HL-60 (cell line): Measurements from ENCODE around the gene AKR1B1.

Experiments used
- GABPA ChIP-seq: IDR thresholded peaks from 2 replicates; pipeline ENCODE4 v1.6.1; 2012; ENCODE audit warnings: low read depth
- POLR2AphosphoS5 ChIP-seq: IDR thresholded peaks from 2 replicates; pipeline ENCODE4 v1.6.1; 2012; ENCODE audit warnings: low read depth
- SPI1 ChIP-seq: IDR thresholded peaks from 2 replicates; pipeline ENCODE4 v1.6.1; 2012; ENCODE audit warnings: low read depth, mild to moderate bottlenecking, borderline replicate concordance
- TF ChIP-seq, protein P1 (sequence below): IDR thresholded peaks from one replicate; pipeline ENCODE4 v1.5.1; 2011; ENCODE audit warnings: low read length, control low read depth, inconsistent platforms; ENCODE audit not compliant: insufficient read depth
- TF ChIP-seq, protein P2 (sequence below): IDR thresholded peaks from 2 replicates; pipeline ENCODE4 v1.6.1; 2012; ENCODE audit warnings: low read depth; ENCODE audit not compliant: insufficient replicate concordance

DNA sequence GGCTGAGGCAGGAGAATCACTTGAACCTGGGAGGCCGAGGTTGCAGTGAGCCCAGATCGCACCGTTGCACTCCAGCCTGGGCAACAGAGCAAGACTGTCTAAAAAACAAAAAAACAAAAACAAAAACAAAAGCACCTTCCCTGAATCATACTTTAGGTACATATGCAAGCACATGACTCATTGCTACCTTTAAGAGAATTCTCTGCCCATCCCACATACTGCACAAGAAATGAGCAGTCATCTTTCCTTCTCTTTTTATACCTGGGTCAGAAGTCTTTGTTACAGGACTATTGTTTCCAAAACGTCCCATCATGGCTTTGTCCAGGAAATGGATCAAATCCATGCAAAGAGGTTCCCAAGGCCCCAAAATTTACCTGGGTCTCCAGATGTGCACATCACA lies 47.0 kb upstream of the AKR1B1 start:
- TF ChIP-seq, protein P1, sequence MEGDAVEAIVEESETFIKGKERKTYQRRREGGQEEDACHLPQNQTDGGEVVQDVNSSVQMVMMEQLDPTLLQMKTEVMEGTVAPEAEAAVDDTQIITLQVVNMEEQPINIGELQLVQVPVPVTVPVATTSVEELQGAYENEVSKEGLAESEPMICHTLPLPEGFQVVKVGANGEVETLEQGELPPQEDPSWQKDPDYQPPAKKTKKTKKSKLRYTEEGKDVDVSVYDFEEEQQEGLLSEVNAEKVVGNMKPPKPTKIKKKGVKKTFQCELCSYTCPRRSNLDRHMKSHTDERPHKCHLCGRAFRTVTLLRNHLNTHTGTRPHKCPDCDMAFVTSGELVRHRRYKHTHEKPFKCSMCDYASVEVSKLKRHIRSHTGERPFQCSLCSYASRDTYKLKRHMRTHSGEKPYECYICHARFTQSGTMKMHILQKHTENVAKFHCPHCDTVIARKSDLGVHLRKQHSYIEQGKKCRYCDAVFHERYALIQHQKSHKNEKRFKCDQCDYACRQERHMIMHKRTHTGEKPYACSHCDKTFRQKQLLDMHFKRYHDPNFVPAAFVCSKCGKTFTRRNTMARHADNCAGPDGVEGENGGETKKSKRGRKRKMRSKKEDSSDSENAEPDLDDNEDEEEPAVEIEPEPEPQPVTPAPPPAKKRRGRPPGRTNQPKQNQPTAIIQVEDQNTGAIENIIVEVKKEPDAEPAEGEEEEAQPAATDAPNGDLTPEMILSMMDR = no peak
- TF ChIP-seq SPI1 = no peak
- TF ChIP-seq, protein P2, sequence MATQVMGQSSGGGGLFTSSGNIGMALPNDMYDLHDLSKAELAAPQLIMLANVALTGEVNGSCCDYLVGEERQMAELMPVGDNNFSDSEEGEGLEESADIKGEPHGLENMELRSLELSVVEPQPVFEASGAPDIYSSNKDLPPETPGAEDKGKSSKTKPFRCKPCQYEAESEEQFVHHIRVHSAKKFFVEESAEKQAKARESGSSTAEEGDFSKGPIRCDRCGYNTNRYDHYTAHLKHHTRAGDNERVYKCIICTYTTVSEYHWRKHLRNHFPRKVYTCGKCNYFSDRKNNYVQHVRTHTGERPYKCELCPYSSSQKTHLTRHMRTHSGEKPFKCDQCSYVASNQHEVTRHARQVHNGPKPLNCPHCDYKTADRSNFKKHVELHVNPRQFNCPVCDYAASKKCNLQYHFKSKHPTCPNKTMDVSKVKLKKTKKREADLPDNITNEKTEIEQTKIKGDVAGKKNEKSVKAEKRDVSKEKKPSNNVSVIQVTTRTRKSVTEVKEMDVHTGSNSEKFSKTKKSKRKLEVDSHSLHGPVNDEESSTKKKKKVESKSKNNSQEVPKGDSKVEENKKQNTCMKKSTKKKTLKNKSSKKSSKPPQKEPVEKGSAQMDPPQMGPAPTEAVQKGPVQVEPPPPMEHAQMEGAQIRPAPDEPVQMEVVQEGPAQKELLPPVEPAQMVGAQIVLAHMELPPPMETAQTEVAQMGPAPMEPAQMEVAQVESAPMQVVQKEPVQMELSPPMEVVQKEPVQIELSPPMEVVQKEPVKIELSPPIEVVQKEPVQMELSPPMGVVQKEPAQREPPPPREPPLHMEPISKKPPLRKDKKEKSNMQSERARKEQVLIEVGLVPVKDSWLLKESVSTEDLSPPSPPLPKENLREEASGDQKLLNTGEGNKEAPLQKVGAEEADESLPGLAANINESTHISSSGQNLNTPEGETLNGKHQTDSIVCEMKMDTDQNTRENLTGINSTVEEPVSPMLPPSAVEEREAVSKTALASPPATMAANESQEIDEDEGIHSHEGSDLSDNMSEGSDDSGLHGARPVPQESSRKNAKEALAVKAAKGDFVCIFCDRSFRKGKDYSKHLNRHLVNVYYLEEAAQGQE = no peak
- no peak for TF ChIP-seq GABPA
- TF ChIP-seq POLR2AphosphoS5 = no peak
